ENCODE results near the gene TNS1. TPM values are rescaled to one million over a fixed set of nuclear protein-coding genes. Genes with fewer than 3 reads are reported as not detected.

Gene TNS1
- polyA plus RNA-seq, 1 of the 3 experiments (the other 2 are of a cell fraction), result 12.1 TPM

- Histone ChIP-seq H3K27me3 (ENCODE audit: insufficient read depth) (no peaks in the 10 kb centered on the region), H2AFZ (ENCODE audit: low read depth) (no peak overlapping the region), H4K20me1 (ENCODE audit: insufficient read depth) (peaks cover 80% of the 10 kb centered on the region), H3K27ac (ENCODE audit: low read depth in 2 of 2, low read length in 1 of 2) (no peak overlapping the region), H3K9me3 (no peaks in the 10 kb centered on the region), H3K9ac (no peak overlapping the region), H3K79me2 (ENCODE audit: insufficient read depth) (peaks cover 67% of the 10 kb centered on the region), H3K4me3 (ENCODE audit: low read depth in 2 of 2, low read length in 1 of 2) (no peak overlapping the region), H3K4me1 (ENCODE audit: control insufficient read depth in 1 of 2, insufficient read depth in 2 of 2, low read depth in 1 of 2, low read length in 1 of 2) (peaks cover 9 to 29% of the 10 kb centered on the region in 2 experiments; a peak in 3 of 4 replicates), H3K4me2 (no peak overlapping the region), H3K9me2 (no peaks in the 10 kb centered on the region), H3F3A (replicated peaks; ENCODE audit: insufficient read depth) (no peaks in the 10 kb centered on the region), H3K36me3 (replicated peaks in 1 of 2; ENCODE audit: control insufficient read depth in 1 of 2, insufficient read depth in 2 of 2, low read length in 1 of 2) (peaks cover 4 to 21% of the 10 kb centered on the region in 2 experiments)
- TF ChIP-seq TAF1 (IDR thresholded peaks at IDR 0.05; ENCODE audit: borderline replicate concordance, low read depth, low read length), result no peak
- TF ChIP-seq RCOR1 (IDR thresholded peaks at IDR 0.05; ENCODE audit: low read length), result no peak
- TF ChIP-seq EZH2phosphoT487 (IDR thresholded peaks at IDR 0.05; ENCODE audit: borderline replicate concordance, low read depth), result no peak
- no peak for TF ChIP-seq TEAD4 (IDR thresholded peaks at IDR 0.05; ENCODE audit: borderline replicate concordance, insufficient read depth)
- no peak for TF ChIP-seq NRF1 (IDR thresholded peaks at IDR 0.05; ENCODE audit: low read depth, low read length)
- TF ChIP-seq FOXJ3 (CRISPR knock-in tag; IDR thresholded peaks at IDR 0.05), result no peak
- TF ChIP-seq REST (IDR thresholded peaks at IDR 0.05; ENCODE audit: low read depth, low read length), result no peak
- TF ChIP-seq MEF2A (IDR thresholded peaks at IDR 0.05; ENCODE audit: borderline replicate concordance, low read depth), result no peak
- no peak for TF ChIP-seq FOSL2 (IDR thresholded peaks at IDR 0.05; ENCODE audit: borderline replicate concordance, low read depth)
- TF ChIP-seq, protein P1, sequence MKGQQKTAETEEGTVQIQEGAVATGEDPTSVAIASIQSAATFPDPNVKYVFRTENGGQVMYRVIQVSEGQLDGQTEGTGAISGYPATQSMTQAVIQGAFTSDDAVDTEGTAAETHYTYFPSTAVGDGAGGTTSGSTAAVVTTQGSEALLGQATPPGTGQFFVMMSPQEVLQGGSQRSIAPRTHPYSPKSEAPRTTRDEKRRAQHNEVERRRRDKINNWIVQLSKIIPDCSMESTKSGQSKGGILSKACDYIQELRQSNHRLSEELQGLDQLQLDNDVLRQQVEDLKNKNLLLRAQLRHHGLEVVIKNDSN (IDR thresholded peaks at IDR 0.05; ENCODE audit: borderline replicate concordance, low read depth), result no peak
- no peak for TF ChIP-seq JUND (IDR thresholded peaks at IDR 0.05)
- ChIA-PET CTCF (interaction anchor here (1.0 to 2.4 kb wide), 4 partner anchors 9 to 60 kb away, joined by 3 to 10 read pairs (median 4); no protein-coding TSS in a partner anchor), POLR2A (no interaction called here)
- DNase-seq, result no peak
- WGBS (ENCODE audit: low lambda C conversion rate), result 86% methylated on average over 8 of the region's 8 CpGs
Measured at GRCh38 chr2:217959723-217960122, 43.1 kb downstream of the TNS1 start.

DNA sequence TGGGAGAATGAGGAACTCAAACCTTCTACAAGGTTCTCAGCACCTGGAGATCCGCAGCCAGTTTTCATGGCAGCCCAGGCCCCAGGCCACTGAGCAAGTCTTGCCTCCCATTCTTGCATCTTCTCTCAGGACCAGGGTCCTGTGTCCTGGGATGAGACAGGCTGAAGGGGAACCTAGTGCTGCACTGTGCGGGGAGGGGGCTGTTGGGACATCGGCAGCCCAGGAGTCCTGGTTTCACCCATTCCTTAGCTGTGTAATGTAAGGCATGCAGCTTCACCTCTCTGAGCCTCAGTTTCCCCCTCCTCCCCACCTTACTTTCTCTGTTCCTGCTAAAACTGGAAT lies 43.9 kb downstream of the TNS1 start:
- Histone ChIP-seq H3K4me1 (ENCODE audit: control insufficient read depth in 1 of 2, insufficient read depth in 2 of 2, low read depth in 1 of 2, low read length in 1 of 2) (peaks cover under 1 to 29% of the 10 kb centered on the region in 2 experiments; a peak in 2 of 4 replicates), H3K79me2 (ENCODE audit: insufficient read depth) (peaks cover 66% of the 10 kb centered on the region), H3K27ac (ENCODE audit: low read depth in 2 of 2, low read length in 1 of 2) (no peak overlapping the region), H3K9me3 (no peaks in the 10 kb centered on the region), H3K9me2 (no peaks in the 10 kb centered on the region), H3K9ac (no peak overlapping the region), H2AFZ (ENCODE audit: low read depth) (no peak overlapping the region), H3K27me3 (ENCODE audit: insufficient read depth) (no peaks in the 10 kb centered on the region), H4K20me1 (ENCODE audit: insufficient read depth) (peaks cover 77% of the 10 kb centered on the region), H3K36me3 (replicated peaks in 1 of 2; ENCODE audit: control insufficient read depth in 1 of 2, insufficient read depth in 2 of 2, low read length in 1 of 2) (peaks cover 7 to 18% of the 10 kb centered on the region in 2 experiments), H3K4me2 (no peak overlapping the region), H3K4me3 (ENCODE audit: low read depth in 2 of 2, low read length in 1 of 2) (no peak overlapping the region), H3F3A (replicated peaks; ENCODE audit: insufficient read depth) (no peaks in the 10 kb centered on the region)
- ChIA-PET POLR2A (no interaction called here), CTCF (interaction anchor here (1.0 kb wide), 1 partner anchor 15 kb away, joined by 3 read pairs; no protein-coding TSS in a partner anchor)
- WGBS (ENCODE audit: low lambda C conversion rate), result 95% methylated on average over 3 of the region's 3 CpGs
- DNase-seq, result no peak
- TF ChIP-seq GATA2 (CRISPR knock-in tag; IDR thresholded peaks at IDR 0.05), result no peak
- TF ChIP-seq JUND (IDR thresholded peaks at IDR 0.05), result no peak
- no peak for TF ChIP-seq FOXJ3 (CRISPR knock-in tag; IDR thresholded peaks at IDR 0.05)
